Spleen (tissue), 11 donors: ENCODE results near the gene COL25A1. TPM values are rescaled to one million over a fixed set of nuclear protein-coding genes. Genes with fewer than 3 reads are reported as not detected.
"Not testable (repeated sequence)": the region's sequence is repeated elsewhere in the genome, so short reads cannot be mapped to it uniquely, and the experiment has no call there.

Source experiments
- DNase-seq: peaks from one replicate; pipeline ENCODE4 v3.0.0-alpha.2; 2020
- H3K27ac ChIP-seq, 8 donors: fragments of 200-600 bp; sonication (generic) in 7 of 8; 1 replicate in 4 of 8; 2 replicates in 4 of 8; pipeline versions ENCODE4 v1.5.0 to v1.8.0; 2016 to 2021; ENCODE audit warnings: inconsistent platforms in 4 of 8, mild to moderate bottlenecking in 4 of 8, moderate library complexity in 1 of 8
- H3K27me3 ChIP-seq, 7 donors: fragments of 200-600 bp; sonication (generic) in 6 of 7; replicated peaks in 1 of 7; 1 replicate in 4 of 7; 2 replicates in 3 of 7; pipeline versions ENCODE4 v1.5.0 to v1.8.0; 2016 to 2021; ENCODE audit warnings: inconsistent platforms in 3 of 7, mild to moderate bottlenecking in 1 of 7
- H3K36me3 ChIP-seq, 6 donors: fragments of 200-600 bp; sonication (generic) in 5 of 6; 1 replicate in 4 of 6; 2 replicates in 2 of 6; pipeline versions ENCODE4 v1.5.0 to v1.8.0; 2016 to 2021; ENCODE audit warnings: inconsistent platforms in 2 of 6
- H3K4me1 ChIP-seq, 6 donors: fragments of 200-600 bp; sonication (generic) in 5 of 6; 1 replicate in 3 of 6; 2 replicates in 3 of 6; pipeline versions ENCODE4 v1.5.0 to v1.8.0; 2016 to 2021; ENCODE audit warnings: inconsistent platforms in 3 of 6
- H3K4me3 ChIP-seq, 8 donors: fragments of 200-600 bp; sonication (generic) in 7 of 8; 1 replicate in 4 of 8; 2 replicates in 4 of 8; pipeline versions ENCODE4 v1.5.0 to v1.8.0; 2016 to 2021; ENCODE audit warnings: inconsistent platforms in 4 of 8, mild to moderate bottlenecking in 4 of 8, moderate library complexity in 2 of 8
- H3K9me3 ChIP-seq, 8 donors: fragments of 200-600 bp; sonication (generic) in 7 of 8; 1 replicate in 4 of 8; 2 replicates in 4 of 8; pipeline versions ENCODE4 v1.5.0 to v1.8.0; 2016 to 2021; ENCODE audit warnings: inconsistent platforms in 4 of 8
- CTCF ChIP-seq, 11 experiments: fragments of 200-600 bp in 7 of 11; fragments of 450-650 bp in 4 of 11; sonication (generic) in 4 of 11; IDR thresholded peaks in 8 of 11; conservative IDR thresholded peaks in 3 of 11; 1 replicate in 7 of 11; 2 replicates in 4 of 11; pipeline versions ENCODE4 v1.4.0 to v1.8.0; 2016 to 2021; ENCODE audit warnings: antibody characterized with exemption in 11 of 11, inconsistent platforms in 4 of 11, mild to moderate bottlenecking in 1 of 11
- POLR2A ChIP-seq, 3 donors: fragments of 450-650 bp; IDR thresholded peaks; one replicate each; pipeline ENCODE4 v1.5.1; 2017; ENCODE audit warnings: antibody characterized with exemption in 3 of 3, mild to moderate bottlenecking in 1 of 3
- POLR2AphosphoS5 ChIP-seq, 3 donors: sonication (generic); formaldehyde crosslinking; IDR thresholded peaks; one replicate each; pipeline ENCODE4 v1.5.1; 2017; ENCODE audit warnings: antibody characterized with exemption in 3 of 3
- WGBS, 5 donors: extraction: QIAGEN DNeasy Blood & Tissue Kit in 3 of 5; methylation state at CpG; one replicate each; pipeline versions ENCODE4 v1.1.5 to v1.1.7; 2013 to 2018; 5-methylcytosine and 5-hydroxymethylcytosine counted together
- intact Hi-C: fragments of 100-400 bp; cut with DNase I; formaldehyde crosslinking; loops from one replicate; pipeline ENCODE4 v1.15.0; 2023; ENCODE audit warnings: low total_unique reads
- polyA plus RNA-seq, 3 donors: library from polyadenylated mRNA; stranded (reverse); fragments of 200-250 nt; gene quantifications; one replicate each; pipeline ENCODE4 v1.2.1, GENCODE V29; 2013
- total RNA-seq, 7 donors: library from RNA; depleted of rRNA in 3 of 7; stranded (reverse); fragments of >200 nt in 3 of 7; fragmentation: NEBNext Ultra II Directional in 4 of 7; extraction: Animal tissue kit (Norgen Biotek cat#: 25700) in 4 of 7; gene quantifications; one replicate each; pipeline versions ENCODE4 v1.1.0 to v1.2.1, GENCODE V29; 2016 to 2021
- donor health status: healthy with polysubstance abuse.
- donor health status: DM: no; HTN: no; CAD: no; lungs with moderate emphysema.
- donor health status: DM: no; HTN: no; CAD: no.
- donor health status: Bipolar disorder and iron deficiency.
- donor health status: healthy.
- donor health status: DM: no; HTN: no; CAD: no.
- donor health status: DM: yes; HTN: yes; CAD: no.

Gene COL25A1
- total and polyA plus RNA-seq, 10 donors: 0.06 to 1.9 (median 0.57) TPM; not detected in 1

- no peak for TF ChIP-seq POLR2A (IDR thresholded peaks at IDR 0.05)
- no peak for TF ChIP-seq CTCF (IDR thresholded peaks at IDR 0.05 in 8 of 11, conservative IDR thresholded peaks at IDR 0.05 in 3 of 11)
- TF ChIP-seq POLR2AphosphoS5 (IDR thresholded peaks at IDR 0.05): no peak
- Histone ChIP-seq H3K9me3 (no peaks in the 10 kb centered on the region), H3K4me3 (no peak overlapping the region), H3K4me1 (no peaks in the 10 kb centered on the region), H3K27ac (no peak overlapping the region), H3K27me3 (no peaks in the 10 kb centered on the region), H3K36me3 (no peaks in the 10 kb centered on the region)
- 87 to 97% (median 95%) methylated on average over 2 of the region's 2 CpGs for WGBS, 5 donors
- DNase-seq: no peak
- intact Hi-C loops: no loop called here
These were observed 188.9 kb downstream of the COL25A1 start for GRCh38 chr4:109113521-109113920.

DNA sequence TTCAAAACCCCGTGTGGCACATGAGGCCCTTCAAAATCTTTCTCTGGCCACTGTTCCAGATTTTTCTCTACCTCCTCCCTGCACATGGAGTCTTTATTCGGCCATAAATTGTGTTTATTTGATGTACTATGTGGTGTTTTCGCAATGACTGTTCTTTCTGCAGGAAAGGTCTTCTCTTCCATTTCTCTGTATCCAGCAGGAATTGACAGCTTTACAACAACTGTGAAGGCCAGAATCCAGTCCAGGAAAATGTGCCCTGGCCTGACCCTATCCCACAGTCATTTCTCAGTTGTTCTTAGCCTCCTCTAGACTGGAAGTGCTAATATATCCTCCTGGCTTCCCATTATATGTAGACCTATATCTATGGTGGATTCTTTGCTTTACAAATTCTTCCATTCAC lies 191.4 kb downstream of the COL25A1 start:
- intact Hi-C loops: no loop called here
- Histone ChIP-seq H3K27ac (no peak overlapping the region), H3K4me1 (no peaks in the 10 kb centered on the region), H3K27me3 (no peaks in the 10 kb centered on the region), H3K36me3 (no peaks in the 10 kb centered on the region), H3K9me3 (no peaks in the 10 kb centered on the region), H3K4me3 (no peak overlapping the region)
- WGBS, 5 donors: 70 to 92% (median 81%) methylated on average over 3 of the region's 3 CpGs
- TF ChIP-seq CTCF (IDR thresholded peaks at IDR 0.05 in 8 of 11, conservative IDR thresholded peaks at IDR 0.05 in 3 of 11) (no peak), POLR2A (IDR thresholded peaks at IDR 0.05) (no peak), POLR2AphosphoS5 (IDR thresholded peaks at IDR 0.05) (no peak)
- DNase-seq: no peak

DNA sequence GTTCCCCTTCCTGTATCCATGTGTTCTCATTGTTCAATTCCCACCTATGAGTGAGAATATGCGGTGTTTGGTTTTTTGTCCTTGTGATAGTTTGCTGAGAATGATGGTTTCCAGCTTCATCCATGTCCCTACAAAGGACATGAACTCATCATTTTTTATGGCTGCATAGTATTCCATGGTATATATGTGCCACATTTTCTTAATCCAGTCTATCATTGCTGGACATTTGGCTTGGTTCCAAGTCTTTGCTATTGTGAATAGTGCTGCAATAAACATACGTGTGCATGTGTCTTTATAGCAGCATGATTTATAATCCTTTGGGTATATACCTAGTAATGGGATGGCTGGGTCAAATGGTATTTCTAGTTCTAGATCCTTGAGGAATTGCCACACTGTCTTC lies 194.2 kb downstream of the COL25A1 start:
- 88 to 100% methylated on average over 1 of the region's 2 CpGs; no CpG with 5 or more reads in 3 of the 5 donors for WGBS, 5 donors
- H3K27ac ChIP-seq, intact Hi-C loops, H3K4me3 ChIP-seq, H3K4me1 ChIP-seq, DNase-seq, H3K9me3 ChIP-seq, H3K27me3 ChIP-seq, H3K36me3 ChIP-seq: not testable (repeated sequence)

DNA sequence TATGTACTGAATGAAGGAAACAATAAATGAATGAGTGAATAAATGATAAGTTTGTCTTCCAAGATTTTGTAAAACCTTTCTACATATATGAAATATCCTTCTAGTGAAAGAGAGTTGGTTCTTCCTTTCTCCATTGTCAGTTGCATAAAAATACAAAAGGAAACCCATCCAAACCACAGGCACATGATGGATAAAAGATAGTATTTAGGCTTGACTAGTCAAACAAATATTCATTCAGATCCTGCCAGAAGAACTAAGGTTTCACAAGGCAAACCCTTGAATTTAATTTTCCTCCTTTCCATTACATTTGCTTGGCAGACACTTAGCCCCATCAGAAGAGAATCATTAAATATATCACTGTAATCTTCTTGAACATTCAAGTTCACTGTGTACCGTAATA lies 208.4 kb downstream of the COL25A1 start:
- no peak overlapping the region for H3K4me3 ChIP-seq
- intact Hi-C loops: no loop called here
- DNase-seq: no peak
- 68 to 84% (median 82%) methylated on average over 1 of the region's 1 CpG for WGBS, 5 donors
- H3K4me1 ChIP-seq: no peaks in the 10 kb centered on the region
- no peak for TF ChIP-seq POLR2A (IDR thresholded peaks at IDR 0.05)
- TF ChIP-seq POLR2AphosphoS5 (IDR thresholded peaks at IDR 0.05): no peak
- TF ChIP-seq CTCF (IDR thresholded peaks at IDR 0.05 in 8 of 11, conservative IDR thresholded peaks at IDR 0.05 in 3 of 11): no peak
- no peaks in the 10 kb centered on the region for H3K27me3 ChIP-seq
- no peaks in the 10 kb centered on the region for H3K9me3 ChIP-seq
- no peaks in the 10 kb centered on the region for H3K36me3 ChIP-seq
- no peak overlapping the region for H3K27ac ChIP-seq
